Ishikawa (cell line): ENCODE results near the gene CLRN3.

Source experiments
- CEBPB ChIP-seq: IDR thresholded peaks from 2 replicates; pipeline ENCODE4 v1.6.1; 2012
- CREB1 ChIP-seq: IDR thresholded peaks from 2 replicates; pipeline ENCODE4 v1.6.1; 2012; ENCODE audit warnings: low read depth
- EGR1 ChIP-seq: IDR thresholded peaks from 2 replicates; pipeline ENCODE4 v1.6.1; 2012
- EP300 ChIP-seq: IDR thresholded peaks from 2 replicates; pipeline ENCODE4 v1.6.1; 2012; ENCODE audit warnings: borderline replicate concordance
- FOXM1 ChIP-seq: IDR thresholded peaks from 2 replicates; pipeline ENCODE4 v1.6.1; 2012; ENCODE audit warnings: low read depth, borderline replicate concordance
- MAX ChIP-seq: IDR thresholded peaks from 2 replicates; pipeline ENCODE4 v1.6.1; 2012
- NFIC ChIP-seq: IDR thresholded peaks from 2 replicates; pipeline ENCODE4 v1.6.1; 2012
- RAD21 ChIP-seq: IDR thresholded peaks from 2 replicates; pipeline ENCODE4 v1.6.1; 2012; ENCODE audit warnings: low read depth
- REST ChIP-seq: IDR thresholded peaks from 2 replicates; pipeline ENCODE4 v1.6.1; 2012; ENCODE audit warnings: low read depth, mild to moderate bottlenecking
- TAF1 ChIP-seq: IDR thresholded peaks from 2 replicates; pipeline ENCODE4 v1.6.1; 2012; ENCODE audit warnings: low read depth, mild to moderate bottlenecking
- TCF12 ChIP-seq: IDR thresholded peaks from 2 replicates; pipeline ENCODE4 v1.6.1; 2012; ENCODE audit warnings: low read depth
- TEAD4 ChIP-seq: IDR thresholded peaks from 2 replicates; pipeline ENCODE4 v1.6.1; 2012
- USF1 ChIP-seq: IDR thresholded peaks from 2 replicates; pipeline ENCODE4 v1.6.1; 2012
- YY1 ChIP-seq: IDR thresholded peaks from 2 replicates; pipeline ENCODE4 v1.6.1; 2012; ENCODE audit warnings: low read depth
- ZBTB7A ChIP-seq: IDR thresholded peaks from 2 replicates; pipeline ENCODE4 v1.6.1; 2012; ENCODE audit warnings: low read depth

The CLRN3 gene

GRCh38 chr10:127834791-127835190, 58.0 kb downstream of the CLRN3 start:
- no peak for TF ChIP-seq MAX
- no peak for TF ChIP-seq CEBPB
- no peak for TF ChIP-seq TCF12
- TF ChIP-seq EGR1 = no peak
- no peak for TF ChIP-seq ZBTB7A
- TF ChIP-seq RAD21 = no peak
- no peak for TF ChIP-seq FOXM1

GRCh38 chr10:127834221-127834620, 58.5 kb downstream of the CLRN3 start:
- no peak for TF ChIP-seq ZBTB7A
- no peak for TF ChIP-seq REST
- TF ChIP-seq TAF1 = no peak
- no peak for TF ChIP-seq USF1
- no peak for TF ChIP-seq CEBPB
- TF ChIP-seq NFIC = no peak
- TF ChIP-seq YY1 = no peak
- TF ChIP-seq EP300 = no peak

GRCh38 chr10:127833804-127834203, 58.9 kb downstream of the CLRN3 start:
- TF ChIP-seq YY1 = no peak
- TF ChIP-seq REST = no peak

GRCh38 chr10:127832501-127832900, 60.2 kb downstream of the CLRN3 start:
- TF ChIP-seq ZBTB7A (no peak), NFIC (no peak), YY1 (no peak), CEBPB (no peak), USF1 (no peak), EGR1 (no peak), RAD21 (no peak), TCF12 (no peak), FOXM1 (no peak), REST (no peak), EP300 (no peak), CREB1 (no peak), MAX (no peak), TAF1 (no peak), TEAD4 (no peak)

- TF ChIP-seq YY1 = no peak
- TF ChIP-seq CREB1 = no peak
- no peak for TF ChIP-seq RAD21
- no peak for TF ChIP-seq EGR1
- no peak for TF ChIP-seq CEBPB
- TF ChIP-seq USF1 = no peak
- TF ChIP-seq EP300 = no peak
- no peak for TF ChIP-seq NFIC
- no peak for TF ChIP-seq TEAD4
- TF ChIP-seq MAX = no peak
- TF ChIP-seq ZBTB7A = no peak
- TF ChIP-seq TAF1 = no peak
These were observed 62.3 kb downstream of the CLRN3 start for GRCh38 chr10:127830414-127830813.
